GM12892 (cell line): ENCODE results near the gene CRMP1.

Experiments used
- POLR2A ChIP-seq: IDR thresholded peaks from 2 replicates; pipeline ENCODE4 v1.6.1; 2011; ENCODE audit warnings: low read depth, low read length, control low read depth
- POLR2AphosphoS5 ChIP-seq: IDR thresholded peaks from 2 replicates; pipeline ENCODE4 v1.6.1; 2011; ENCODE audit warnings: low read depth, low read length, control low read depth

GRCh38 chr4:5887361-5888221 lies 5.3 kb downstream of the CRMP1 start:
- TF ChIP-seq POLR2AphosphoS5: no peak
- TF ChIP-seq POLR2A: no peak
